PC-3 (cell line): ENCODE data around the gene PRELID1.

Source experiments
- EZH2 ChIP-seq: fragments of 300-600 bp; sonication (generic); IDR thresholded peaks from one replicate; pipeline ENCODE4 v1.6.1; 2017; ENCODE audit warnings: antibody characterized with exemption, mild to moderate bottlenecking, low read length; ENCODE audit not compliant: unreplicated experiment
- TF ChIP-seq, protein P1 (sequence below): fragments of 300-600 bp; sonication (generic); conservative IDR thresholded peaks from 2 replicates; pipeline ENCODE4 v1.5.1; 2017; ENCODE audit warnings: antibody characterized with exemption, low read depth, mild to moderate bottlenecking, low read length

DNA sequence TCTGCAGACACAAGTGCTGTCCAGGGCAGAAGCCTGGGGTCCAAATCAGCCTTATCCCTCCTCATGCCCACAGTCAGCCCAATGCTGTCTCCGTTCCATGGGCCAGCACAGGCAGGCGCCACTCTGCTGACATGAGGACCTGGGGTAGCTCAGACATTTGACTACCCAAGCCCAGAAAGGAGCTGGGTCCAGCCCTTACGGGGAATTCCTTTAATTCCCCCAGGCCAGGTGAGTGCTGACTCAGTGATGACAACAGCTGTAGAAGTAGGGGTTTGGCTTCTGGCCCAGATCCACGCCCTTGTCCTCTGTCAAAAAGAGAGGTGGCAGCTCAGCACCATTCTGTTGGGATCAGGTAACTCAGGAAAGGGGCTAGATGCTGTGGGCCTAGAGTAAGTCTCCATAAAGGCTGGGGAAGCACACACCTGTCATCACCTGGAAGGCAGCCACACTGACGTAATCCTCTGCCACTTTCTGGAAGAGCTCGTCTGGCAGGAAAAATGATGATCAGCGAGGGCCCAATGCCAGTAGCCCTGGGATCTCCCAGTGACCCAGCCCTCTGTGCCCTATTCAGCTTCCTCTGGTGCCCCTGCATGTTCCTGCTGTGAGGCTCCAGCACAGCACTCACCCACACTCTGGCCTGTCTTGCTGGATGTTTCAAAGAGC is 2.0 kb upstream of the PRELID1 start:
- TF ChIP-seq, protein P1, sequence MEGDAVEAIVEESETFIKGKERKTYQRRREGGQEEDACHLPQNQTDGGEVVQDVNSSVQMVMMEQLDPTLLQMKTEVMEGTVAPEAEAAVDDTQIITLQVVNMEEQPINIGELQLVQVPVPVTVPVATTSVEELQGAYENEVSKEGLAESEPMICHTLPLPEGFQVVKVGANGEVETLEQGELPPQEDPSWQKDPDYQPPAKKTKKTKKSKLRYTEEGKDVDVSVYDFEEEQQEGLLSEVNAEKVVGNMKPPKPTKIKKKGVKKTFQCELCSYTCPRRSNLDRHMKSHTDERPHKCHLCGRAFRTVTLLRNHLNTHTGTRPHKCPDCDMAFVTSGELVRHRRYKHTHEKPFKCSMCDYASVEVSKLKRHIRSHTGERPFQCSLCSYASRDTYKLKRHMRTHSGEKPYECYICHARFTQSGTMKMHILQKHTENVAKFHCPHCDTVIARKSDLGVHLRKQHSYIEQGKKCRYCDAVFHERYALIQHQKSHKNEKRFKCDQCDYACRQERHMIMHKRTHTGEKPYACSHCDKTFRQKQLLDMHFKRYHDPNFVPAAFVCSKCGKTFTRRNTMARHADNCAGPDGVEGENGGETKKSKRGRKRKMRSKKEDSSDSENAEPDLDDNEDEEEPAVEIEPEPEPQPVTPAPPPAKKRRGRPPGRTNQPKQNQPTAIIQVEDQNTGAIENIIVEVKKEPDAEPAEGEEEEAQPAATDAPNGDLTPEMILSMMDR, result no peak
- no peak for TF ChIP-seq EZH2
